Neural cell (in vitro differentiated cells): ENCODE measurements around the gene MYO3A.

ENCODE experiments used
- CTCF ChIP-seq: fragments of 450-650 bp; IDR thresholded peaks from 2 replicates; pipeline ENCODE4 v1.5.1; 2014; ENCODE audit warnings: antibody characterized with exemption, mild to moderate bottlenecking, moderate library complexity; ENCODE audit not compliant: poor library complexity, severe bottlenecking
- EP300 ChIP-seq: fragments of 450-650 bp; conservative IDR thresholded peaks from 2 replicates; pipeline ENCODE4 v1.6.1; 2014; ENCODE audit warnings: antibody characterized with exemption, mild to moderate bottlenecking, moderate library complexity; ENCODE audit not compliant: poor library complexity, severe bottlenecking
- EZH2 ChIP-seq: fragments of 200-600, 300-800 bp; shearing (Covaris generic), sonication (generic); IDR thresholded peaks from 2 replicates; pipeline ENCODE4 v1.6.1; 2014; ENCODE audit warnings: antibody characterized with exemption, low read length, borderline replicate concordance, mild to moderate bottlenecking; ENCODE audit not compliant: insufficient read depth, poor library complexity, severe bottlenecking
- POLR2AphosphoS5 ChIP-seq: IDR thresholded peaks from 2 replicates; pipeline ENCODE4 v1.6.1; 2012
- RAD21 ChIP-seq: fragments of 450-650 bp; conservative IDR thresholded peaks from 2 replicates; pipeline ENCODE4 v1.6.1; 2014; ENCODE audit warnings: antibody characterized with exemption, mild to moderate bottlenecking, moderate library complexity
- REST ChIP-seq: IDR thresholded peaks from 2 replicates; pipeline ENCODE4 v1.6.1; 2012; ENCODE audit warnings: borderline replicate concordance
- SMC3 ChIP-seq: fragments of 450-650 bp; conservative IDR thresholded peaks from 2 replicates; pipeline ENCODE4 v1.6.1; 2014; ENCODE audit warnings: antibody characterized with exemption, mild to moderate bottlenecking, moderate library complexity; ENCODE audit not compliant: poor library complexity

DNA sequence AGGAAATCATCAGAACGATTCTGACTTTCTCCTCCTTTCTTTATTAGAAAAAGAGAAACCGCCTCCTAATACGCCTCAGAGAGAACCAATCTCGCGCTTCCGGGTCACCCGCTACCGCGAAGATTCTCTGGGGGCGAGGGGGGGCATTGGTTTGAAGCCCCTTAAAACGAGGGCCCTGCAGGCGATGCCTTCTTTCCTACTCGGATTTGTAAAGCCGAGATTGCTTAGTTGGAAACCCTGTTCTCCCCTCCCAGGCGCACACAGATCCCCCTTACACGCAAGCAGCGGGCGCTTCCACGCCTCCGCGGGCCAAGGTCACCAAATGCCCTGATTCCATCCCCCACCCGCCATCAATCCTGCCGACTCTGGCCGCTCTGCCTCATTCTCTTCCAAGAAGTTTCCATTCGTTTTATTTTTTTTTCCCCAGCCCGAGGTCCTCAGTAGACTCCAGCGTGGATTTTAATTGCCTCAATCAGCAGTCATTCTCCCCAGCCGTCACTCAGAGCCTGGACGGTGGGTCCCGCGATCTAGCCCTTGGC lies 281.4 kb downstream of the MYO3A start:
- TF ChIP-seq CTCF (no peak), RAD21 (no peak), POLR2AphosphoS5 (peak; percentile 59), EZH2 (no peak), SMC3 (no peak), EP300 (peak; percentile 11), REST (no peak)
